Large intestine (tissue), 3 donors: ENCODE measurements around the gene FEZ2. TPM values are rescaled to one million over a fixed set of nuclear protein-coding genes. Genes with fewer than 3 reads are reported as not detected.
A peak's percentile ranks its signal among the peaks of the same experiment; 100 is the strongest.

Source experiments
- DNase-seq, 2 donors: peaks; one replicate each; pipeline versions ENCODE4 v3.0.0 to v3.0.0-alpha.2; 2013
- H3K27ac ChIP-seq: one replicate; pipeline ENCODE4 v1.5.1; 2013; ENCODE audit warnings: low read length
- H3K27me3 ChIP-seq: 2 replicates; pipeline ENCODE4 v1.6.1; 2013; ENCODE audit warnings: low read length; ENCODE audit not compliant: control insufficient read depth, insufficient read depth
- H3K36me3 ChIP-seq: 2 replicates; pipeline ENCODE4 v1.6.1; 2013; ENCODE audit warnings: low read length; ENCODE audit not compliant: control insufficient read depth, insufficient read depth
- H3K4me1 ChIP-seq: one replicate; pipeline ENCODE4 v1.6.1; 2013; ENCODE audit warnings: low read length; ENCODE audit not compliant: control insufficient read depth, insufficient read depth
- H3K4me3 ChIP-seq: one replicate; pipeline ENCODE4 v1.5.1; 2013; ENCODE audit warnings: low read length
- H3K9me3 ChIP-seq: one replicate; pipeline ENCODE4 v1.6.1; 2013; ENCODE audit warnings: mild to moderate bottlenecking, low read depth, low read length, moderate library complexity; ENCODE audit not compliant: control insufficient read depth
- WGBS: methylation state at CpG from one replicate; pipeline ENCODE4 v1.1.5; 2013; ENCODE audit warnings: low lambda C conversion rate; ENCODE audit not compliant: insufficient coverage; 5-methylcytosine and 5-hydroxymethylcytosine counted together
- polyA plus RNA-seq: library from polyadenylated mRNA; unstranded; fragments of 120-200 nt; gene quantifications from one replicate; pipeline ENCODE4 v1.2.1, GENCODE V29; 2013

FEZ2 gene
- polyA plus RNA-seq, 1 donor, result 59.4 TPM

DNA sequence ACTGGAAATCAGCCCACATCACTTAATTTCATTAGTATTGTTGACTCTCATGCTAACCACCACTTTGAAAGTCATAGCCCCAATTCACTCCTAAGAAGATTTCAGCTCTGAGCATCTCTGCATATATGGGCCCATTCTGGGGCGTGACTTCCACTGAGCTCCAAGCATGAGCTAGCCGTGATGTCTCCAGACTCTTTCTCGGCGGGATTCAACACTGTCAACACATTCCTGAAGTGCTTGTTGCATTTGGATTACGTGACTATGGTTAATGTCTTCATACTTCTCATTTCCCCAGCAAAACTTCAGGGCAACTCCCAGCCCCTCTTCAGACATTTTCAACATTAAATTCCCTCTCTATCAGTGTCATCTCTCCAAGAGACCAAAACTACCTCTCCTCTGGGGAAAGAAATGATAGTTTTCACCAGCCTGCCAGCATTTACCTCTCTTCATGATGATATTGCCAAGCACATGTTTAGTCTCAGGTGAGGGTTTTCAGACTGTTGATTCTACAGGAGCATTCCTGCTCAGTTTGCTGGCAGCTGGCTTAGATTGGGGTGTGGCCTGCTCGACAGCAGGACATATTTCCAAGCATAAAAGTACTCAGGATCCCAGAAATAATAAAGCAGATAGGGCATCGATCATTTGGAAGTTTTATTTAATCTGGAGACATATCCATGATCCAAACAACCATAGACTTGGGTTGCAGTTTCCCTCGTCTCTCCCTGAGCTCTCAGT lies 81.7 kb downstream of the FEZ2 start:
- Histone ChIP-seq H3K27ac (no peak overlapping the region), H3K4me3 (no peak overlapping the region), H3K27me3 (no peaks in the 10 kb centered on the region), H3K4me1 (peaks cover 13% of the 10 kb centered on the region), H3K36me3 (peaks cover 58% of the 10 kb centered on the region), H3K9me3 (no peaks in the 10 kb centered on the region)
- no CpG with 5 or more reads among the region's 8 CpGs for WGBS
- no peak for DNase-seq

DNA sequence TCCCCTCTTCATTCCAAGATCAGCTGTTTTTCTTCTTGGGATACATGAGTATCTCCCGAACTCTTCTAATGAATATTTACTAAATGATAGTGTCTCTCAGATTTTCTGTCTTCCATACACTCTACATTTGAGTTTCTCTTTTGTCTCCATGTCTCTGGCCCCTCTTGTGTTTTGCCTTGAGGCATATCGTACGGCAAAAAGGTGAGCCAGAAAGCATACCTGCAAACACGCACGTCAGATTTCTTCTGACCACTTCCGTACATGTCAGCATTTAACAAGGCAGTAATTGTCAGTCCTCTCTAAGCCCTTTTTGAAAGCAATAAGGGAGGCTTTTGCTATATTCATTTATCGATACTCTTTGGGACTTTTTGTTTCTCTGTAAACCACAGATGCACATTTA lies 82.4 kb downstream of the FEZ2 start:
- 100% methylated on average over 1 of the region's 7 CpGs for WGBS
- Histone ChIP-seq H3K4me1 (peaks cover 13% of the 10 kb centered on the region), H3K27ac (no peak overlapping the region), H3K4me3 (no peak overlapping the region), H3K9me3 (no peaks in the 10 kb centered on the region), H3K27me3 (no peaks in the 10 kb centered on the region), H3K36me3 (peaks cover 57% of the 10 kb centered on the region)
- no peak for DNase-seq

DNA sequence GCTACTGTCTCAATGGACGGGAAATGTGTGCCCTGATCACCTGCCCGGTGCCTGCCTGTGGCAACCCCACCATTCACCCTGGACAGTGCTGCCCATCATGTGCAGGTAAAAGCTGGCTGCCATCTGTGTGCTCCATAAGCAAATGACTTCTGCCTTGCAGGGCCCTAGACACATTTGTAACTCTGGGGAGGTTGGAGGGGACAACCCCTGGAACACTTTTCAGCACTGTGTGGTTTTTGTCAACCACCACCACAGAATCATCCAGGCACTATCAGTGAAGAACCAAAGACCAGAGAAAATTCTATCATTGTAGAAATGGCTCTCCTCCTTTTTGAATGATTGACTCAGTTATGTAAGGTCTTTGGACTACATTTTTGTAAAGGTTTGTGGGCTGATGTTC lies 84.3 kb downstream of the FEZ2 start:
- DNase-seq, result no peak
- Histone ChIP-seq H3K4me3 (no peak overlapping the region), H3K27ac (no peak overlapping the region), H3K4me1 (peaks cover 13% of the 10 kb centered on the region), H3K9me3 (no peaks in the 10 kb centered on the region), H3K36me3 (peaks cover 47% of the 10 kb centered on the region), H3K27me3 (no peaks in the 10 kb centered on the region)
- no CpG with 5 or more reads among the region's 2 CpGs for WGBS

DNA sequence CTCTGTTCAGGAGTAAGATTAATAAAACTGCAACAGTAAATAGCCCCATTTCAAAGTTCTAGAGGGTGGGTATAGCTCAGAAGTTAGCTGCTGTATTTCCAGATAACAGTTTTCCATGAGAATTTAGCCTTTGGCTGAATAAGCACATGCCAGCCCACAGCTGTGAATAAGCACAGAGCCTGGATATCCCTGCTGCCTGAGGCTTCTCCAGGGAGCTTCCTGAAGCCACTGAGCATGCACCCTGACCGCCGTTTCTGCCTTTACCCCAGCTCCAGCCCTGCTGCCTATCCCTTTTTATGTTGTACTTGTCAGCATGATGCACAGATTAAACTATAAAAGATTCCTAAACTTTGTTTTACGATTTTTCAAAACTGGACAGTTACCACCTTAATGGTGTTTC lies 85.3 kb downstream of the FEZ2 start:
- H3K4me1 ChIP-seq, result peaks cover 13% of the 10 kb centered on the region
- 80% methylated on average over 1 of the region's 3 CpGs for WGBS
- H3K9me3 ChIP-seq, result no peaks in the 10 kb centered on the region
- no peak overlapping the region for H3K4me3 ChIP-seq
- H3K27ac ChIP-seq, result peak overlapping the region; percentile 58
- H3K27me3 ChIP-seq, result no peaks in the 10 kb centered on the region
- peaks cover 47% of the 10 kb centered on the region for H3K36me3 ChIP-seq
- DNase-seq, result peak in 1 of 2 donors; percentile 39

DNA sequence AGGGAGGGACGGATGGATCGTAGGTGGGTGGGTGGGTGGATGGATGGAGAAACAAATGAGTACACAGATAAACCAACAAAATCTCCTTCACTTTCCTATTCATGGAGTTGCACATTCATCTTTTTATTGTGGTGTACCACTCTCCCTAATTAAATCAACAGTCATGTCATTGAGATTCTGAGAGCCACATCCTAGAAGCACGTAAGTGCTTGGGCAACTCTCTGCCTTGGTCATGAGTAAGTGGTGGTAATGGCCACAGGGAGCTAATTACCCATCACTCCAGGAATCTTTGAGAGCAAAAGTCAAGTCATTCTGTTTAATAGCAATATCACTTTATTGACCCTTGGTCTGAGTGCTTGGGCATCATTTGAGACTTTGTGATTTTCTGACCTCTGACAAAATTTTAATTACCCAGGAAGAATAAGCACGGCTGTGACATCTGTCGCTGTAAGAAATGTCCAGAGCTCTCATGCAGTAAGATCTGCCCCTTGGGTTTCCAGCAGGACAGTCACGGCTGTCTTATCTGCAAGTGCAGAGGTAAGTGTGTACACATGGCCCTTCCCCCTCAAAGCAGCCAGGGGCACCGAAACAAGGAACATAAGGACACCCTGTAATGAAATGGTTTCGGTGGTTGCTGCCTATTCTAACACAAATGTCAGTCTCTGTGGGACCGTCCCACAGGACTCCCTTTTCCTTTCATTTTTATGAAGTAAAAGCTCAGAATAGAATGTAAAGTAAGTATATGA lies 85.9 kb downstream of the FEZ2 start:
- Histone ChIP-seq H3K27ac (peak overlapping the region; percentile 58), H3K4me1 (peaks cover 13% of the 10 kb centered on the region), H3K36me3 (peaks cover 40% of the 10 kb centered on the region), H3K9me3 (no peaks in the 10 kb centered on the region), H3K27me3 (no peaks in the 10 kb centered on the region), H3K4me3 (no peak overlapping the region)
- WGBS, result 13% methylated on average over 3 of the region's 9 CpGs
- peak; percentile 38 to 72 for DNase-seq

DNA sequence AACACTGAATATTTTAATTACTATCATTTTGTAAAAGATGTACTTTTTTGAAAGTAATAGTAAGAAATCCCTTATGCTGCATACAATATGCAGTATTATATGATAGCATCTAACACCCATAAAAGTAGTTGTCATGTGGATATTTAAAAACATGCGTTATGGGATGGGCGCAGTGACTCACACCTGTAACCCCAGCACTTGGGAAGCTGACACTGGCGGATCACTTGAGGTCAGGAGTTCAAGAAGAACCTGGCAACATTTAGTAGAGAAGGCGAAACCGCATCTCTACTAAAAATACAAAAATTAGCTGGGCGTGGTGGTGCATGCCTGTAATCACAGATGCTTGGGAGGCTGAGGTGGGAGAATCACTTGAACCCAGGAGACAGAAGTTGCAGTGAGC lies 88.9 kb downstream of the FEZ2 start:
- no peaks in the 10 kb centered on the region for H3K27me3 ChIP-seq
- WGBS, result no CpG with 5 or more reads among the region's 6 CpGs
- H3K4me3 ChIP-seq, result no peak overlapping the region
- no peaks in the 10 kb centered on the region for H3K9me3 ChIP-seq
- H3K4me1 ChIP-seq, result peaks cover 13% of the 10 kb centered on the region
- H3K27ac ChIP-seq, result no peak overlapping the region
- H3K36me3 ChIP-seq, result peaks cover 24% of the 10 kb centered on the region
- DNase-seq, result no peak

DNA sequence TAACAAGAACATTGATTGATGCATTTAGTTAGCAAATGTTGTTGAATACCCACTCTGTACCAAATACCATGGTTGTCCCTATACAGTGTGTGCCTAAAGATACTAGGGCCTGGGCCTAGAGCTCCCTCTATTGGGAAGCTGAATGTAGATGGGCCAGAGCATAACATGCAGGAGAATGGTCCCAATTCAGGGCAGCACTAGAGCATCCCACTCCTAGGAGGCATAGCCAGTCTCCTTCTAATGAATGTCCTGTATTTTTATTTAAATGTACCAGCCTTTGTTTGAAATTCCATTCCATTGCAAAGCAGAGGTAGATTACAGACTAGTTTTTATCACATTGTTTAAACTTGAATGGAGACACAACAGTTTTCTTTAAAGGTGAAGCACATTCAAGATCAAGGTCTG lies 90.6 kb downstream of the FEZ2 start:
- DNase-seq, result peak in 1 of 2 donors; percentile 31
- Histone ChIP-seq H3K36me3 (peaks cover 19% of the 10 kb centered on the region), H3K9me3 (no peaks in the 10 kb centered on the region), H3K4me3 (no peak overlapping the region), H3K4me1 (peaks cover 6% of the 10 kb centered on the region), H3K27ac (no peak overlapping the region), H3K27me3 (no peaks in the 10 kb centered on the region)

Other genes starting within 250 kb of the FEZ2 start
- gene CRIM1, start 242.4 kb downstream of the FEZ2 start, polyA plus RNA-seq, result 35.6 TPM
- gene VIT, start 98.5 kb upstream of the FEZ2 start, polyA plus RNA-seq, result 0.13 TPM